A549 (cell line): ENCODE data around the gene ARPP19.

Experiments used
- CEBPB ChIP-seq, 2 experiments: fragments of >200 bp in 1 of 2; sonication (Bioruptor Twin) in 1 of 2; formaldehyde crosslinking in 1 of 2; IDR thresholded peaks; 2 replicates each; pipeline ENCODE4 v1.6.1; 2012 to 2016
- CHD2 ChIP-seq: fragments of 150-350 bp; IDR thresholded peaks from 2 replicates; pipeline ENCODE4 v1.6.1; 2014; ENCODE audit warnings: low read length; ENCODE audit not compliant: partially characterized antibody
- GATA3 ChIP-seq: IDR thresholded peaks from 2 replicates; pipeline ENCODE4 v1.6.1; 2012; ENCODE audit warnings: borderline replicate concordance
- JUN ChIP-seq, 2 experiments: fragments of >200 bp; sonication (Bioruptor Twin); formaldehyde crosslinking; IDR thresholded peaks; 2 replicates in 1 of 2; 3 replicates in 1 of 2; pipeline ENCODE4 v1.6.1; 2016 to 2017
- NFE2L2 ChIP-seq: fragments of 150-350 bp; conservative IDR thresholded peaks from 2 replicates; pipeline ENCODE4 v1.6.1; 2014; ENCODE audit warnings: low read length
- NPAS2 ChIP-seq: fragments of 250-450 bp; sonication (Bioruptor Pico); IDR thresholded peaks from 2 replicates; pipeline ENCODE4 v1.8.0; 2022; ENCODE audit warnings: mild to moderate bottlenecking, moderate library complexity, borderline replicate concordance
- NR3C1 ChIP-seq: fragments of >200 bp; sonication (Bioruptor Twin); formaldehyde crosslinking; IDR thresholded peaks from 3 replicates; pipeline ENCODE4 v1.6.1; 2017
- POLR2A ChIP-seq: IDR thresholded peaks from 2 replicates; pipeline ENCODE4 v1.6.1; 2012; ENCODE audit warnings: mild to moderate bottlenecking, low read length
- POLR2AphosphoS2 ChIP-seq: conservative IDR thresholded peaks from 2 replicates; pipeline ENCODE4 v1.6.1; 2012; ENCODE audit warnings: low read length, improper control_type of control experiment, inconsistent platforms
- RNF2 ChIP-seq: fragments of 200-600 bp; sonication (generic); IDR thresholded peaks from 2 replicates; pipeline ENCODE4 v1.6.1; 2016; ENCODE audit warnings: low read depth, mild to moderate bottlenecking, antibody characterized with exemption, moderate library complexity, borderline replicate concordance
- SMC3 ChIP-seq: fragments of >200 bp; sonication (Bioruptor Twin); formaldehyde crosslinking; IDR thresholded peaks from 3 replicates; pipeline ENCODE4 v1.6.1; 2018; ENCODE audit warnings: inconsistent platforms
- TF ChIP-seq, protein P1 (sequence below): fragments of 200-600 bp; sonication (generic); IDR thresholded peaks from 2 replicates; pipeline ENCODE4 v1.6.1; 2016; ENCODE audit warnings: antibody characterized with exemption, mild to moderate bottlenecking, moderate library complexity
- TF ChIP-seq, protein P2 (sequence below): fragments of >200 bp; sonication (Bioruptor Twin); formaldehyde crosslinking; IDR thresholded peaks from 3 replicates; pipeline ENCODE4 v1.5.1; 2016

GRCh38 chr15:52506549-52506948 is 62.3 kb downstream of the ARPP19 start:
- TF ChIP-seq JUN (IDR thresholded peaks at IDR 0.05) (no peak), CHD2 (no peak), POLR2A (no peak), RNF2 (no peak), SMC3 (no peak), NPAS2 (CRISPR knock-in tag) (no peak), NFE2L2 (no peak), NR3C1 (no peak), POLR2AphosphoS2 (no peak), GATA3 (no peak), CEBPB (IDR thresholded peaks at IDR 0.05) (no peak)
- TF ChIP-seq, protein P1, sequence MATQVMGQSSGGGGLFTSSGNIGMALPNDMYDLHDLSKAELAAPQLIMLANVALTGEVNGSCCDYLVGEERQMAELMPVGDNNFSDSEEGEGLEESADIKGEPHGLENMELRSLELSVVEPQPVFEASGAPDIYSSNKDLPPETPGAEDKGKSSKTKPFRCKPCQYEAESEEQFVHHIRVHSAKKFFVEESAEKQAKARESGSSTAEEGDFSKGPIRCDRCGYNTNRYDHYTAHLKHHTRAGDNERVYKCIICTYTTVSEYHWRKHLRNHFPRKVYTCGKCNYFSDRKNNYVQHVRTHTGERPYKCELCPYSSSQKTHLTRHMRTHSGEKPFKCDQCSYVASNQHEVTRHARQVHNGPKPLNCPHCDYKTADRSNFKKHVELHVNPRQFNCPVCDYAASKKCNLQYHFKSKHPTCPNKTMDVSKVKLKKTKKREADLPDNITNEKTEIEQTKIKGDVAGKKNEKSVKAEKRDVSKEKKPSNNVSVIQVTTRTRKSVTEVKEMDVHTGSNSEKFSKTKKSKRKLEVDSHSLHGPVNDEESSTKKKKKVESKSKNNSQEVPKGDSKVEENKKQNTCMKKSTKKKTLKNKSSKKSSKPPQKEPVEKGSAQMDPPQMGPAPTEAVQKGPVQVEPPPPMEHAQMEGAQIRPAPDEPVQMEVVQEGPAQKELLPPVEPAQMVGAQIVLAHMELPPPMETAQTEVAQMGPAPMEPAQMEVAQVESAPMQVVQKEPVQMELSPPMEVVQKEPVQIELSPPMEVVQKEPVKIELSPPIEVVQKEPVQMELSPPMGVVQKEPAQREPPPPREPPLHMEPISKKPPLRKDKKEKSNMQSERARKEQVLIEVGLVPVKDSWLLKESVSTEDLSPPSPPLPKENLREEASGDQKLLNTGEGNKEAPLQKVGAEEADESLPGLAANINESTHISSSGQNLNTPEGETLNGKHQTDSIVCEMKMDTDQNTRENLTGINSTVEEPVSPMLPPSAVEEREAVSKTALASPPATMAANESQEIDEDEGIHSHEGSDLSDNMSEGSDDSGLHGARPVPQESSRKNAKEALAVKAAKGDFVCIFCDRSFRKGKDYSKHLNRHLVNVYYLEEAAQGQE, result no peak
- TF ChIP-seq, protein P2, sequence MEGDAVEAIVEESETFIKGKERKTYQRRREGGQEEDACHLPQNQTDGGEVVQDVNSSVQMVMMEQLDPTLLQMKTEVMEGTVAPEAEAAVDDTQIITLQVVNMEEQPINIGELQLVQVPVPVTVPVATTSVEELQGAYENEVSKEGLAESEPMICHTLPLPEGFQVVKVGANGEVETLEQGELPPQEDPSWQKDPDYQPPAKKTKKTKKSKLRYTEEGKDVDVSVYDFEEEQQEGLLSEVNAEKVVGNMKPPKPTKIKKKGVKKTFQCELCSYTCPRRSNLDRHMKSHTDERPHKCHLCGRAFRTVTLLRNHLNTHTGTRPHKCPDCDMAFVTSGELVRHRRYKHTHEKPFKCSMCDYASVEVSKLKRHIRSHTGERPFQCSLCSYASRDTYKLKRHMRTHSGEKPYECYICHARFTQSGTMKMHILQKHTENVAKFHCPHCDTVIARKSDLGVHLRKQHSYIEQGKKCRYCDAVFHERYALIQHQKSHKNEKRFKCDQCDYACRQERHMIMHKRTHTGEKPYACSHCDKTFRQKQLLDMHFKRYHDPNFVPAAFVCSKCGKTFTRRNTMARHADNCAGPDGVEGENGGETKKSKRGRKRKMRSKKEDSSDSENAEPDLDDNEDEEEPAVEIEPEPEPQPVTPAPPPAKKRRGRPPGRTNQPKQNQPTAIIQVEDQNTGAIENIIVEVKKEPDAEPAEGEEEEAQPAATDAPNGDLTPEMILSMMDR, result no peak
